Stimulated activated CD8-positive, alpha-beta memory T cell treated with anti-CD3 and anti-CD28 coated beads, Interleukin-12 subunit alpha, Interleukin-12 subunit beta, amount 100 ng/mL, for 4 hours (primary cell): Measurements from ENCODE around the gene FGFR1OP2.
"Not testable (repeated sequence)": the region's sequence is repeated elsewhere in the genome, so short reads cannot be mapped to it uniquely, and the experiment has no call there.

Source experiments
- DNase-seq: peaks from one replicate; pipeline ENCODE4 v3.0.0-alpha.2; 2020; ENCODE audit warnings: low read depth

FGFR1OP2 gene

DNA sequence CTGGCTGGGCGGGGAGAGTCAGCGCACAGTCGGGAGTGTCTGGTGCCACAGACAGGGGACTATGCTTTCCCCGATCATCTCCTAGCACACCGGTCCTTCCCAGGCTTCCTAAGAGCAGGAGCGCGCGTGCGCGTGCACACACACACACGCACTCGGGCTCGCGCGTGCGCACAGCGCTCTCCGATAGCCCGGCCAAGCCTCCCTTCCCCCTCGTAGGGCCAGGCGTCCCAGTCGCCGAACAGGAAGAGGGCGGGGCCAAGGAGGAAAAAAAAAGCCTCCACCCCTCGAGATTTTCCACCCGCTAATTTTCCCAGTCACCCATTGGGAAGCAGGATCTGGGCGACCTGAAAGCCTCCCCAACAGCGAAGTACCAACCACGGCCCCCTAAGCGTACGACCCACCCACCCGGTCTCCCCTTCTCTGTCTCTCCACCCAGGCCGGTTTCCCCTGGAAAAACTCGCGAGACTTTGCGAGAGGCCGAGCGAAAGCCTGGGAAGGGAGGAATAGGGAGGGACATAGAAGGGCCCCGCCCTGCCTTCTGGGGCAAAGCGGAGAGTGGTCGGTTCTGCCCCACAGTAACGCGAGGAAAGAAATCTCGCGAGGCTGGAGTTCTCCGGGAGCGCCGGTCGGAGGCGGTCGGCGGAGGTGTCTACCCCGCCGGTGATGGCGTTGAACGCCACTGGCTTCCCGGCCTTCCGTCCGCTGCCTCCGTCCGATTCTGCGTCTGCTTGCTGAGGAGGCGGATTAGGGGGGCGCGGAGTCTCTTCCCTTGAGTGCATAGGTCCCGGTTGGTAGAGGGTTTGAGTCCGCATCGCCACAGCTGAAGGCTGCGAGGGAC, at the start of gene FGFR1OP2, which contains the start of gene INTS13:
TSS of gene FGFR1OP2 (plus strand) at position 608 of the 838 bp plus-strand sequence. CDS start 15,689 bp downstream, outside the sequence.
TSS of gene INTS13 (minus strand) at position 119 of the 838 bp plus-strand sequence. CDS start 1,178 bp downstream, outside the sequence.
- peak; percentile 93 for DNase-seq

DNA sequence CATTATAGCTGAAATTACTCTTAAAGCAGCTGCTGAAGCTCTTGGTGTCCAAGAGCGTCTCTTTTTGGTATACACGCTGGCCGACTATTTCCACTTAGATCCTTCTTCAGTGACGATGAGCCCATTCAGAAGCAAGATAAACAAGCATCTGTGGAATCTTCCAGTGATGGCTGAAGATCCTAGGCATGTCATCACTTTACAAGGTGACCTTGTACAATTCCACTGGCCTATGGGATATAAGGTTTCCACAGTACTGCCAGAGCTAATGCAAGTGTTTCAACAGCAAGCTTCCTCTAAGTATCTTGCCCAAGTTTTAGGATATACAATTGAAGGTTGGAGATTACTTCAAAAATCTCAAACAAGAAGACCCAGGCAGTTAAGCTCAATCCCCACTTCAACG, 47.5 kb upstream of the FGFR1OP2 start:
- no peak for DNase-seq

DNA sequence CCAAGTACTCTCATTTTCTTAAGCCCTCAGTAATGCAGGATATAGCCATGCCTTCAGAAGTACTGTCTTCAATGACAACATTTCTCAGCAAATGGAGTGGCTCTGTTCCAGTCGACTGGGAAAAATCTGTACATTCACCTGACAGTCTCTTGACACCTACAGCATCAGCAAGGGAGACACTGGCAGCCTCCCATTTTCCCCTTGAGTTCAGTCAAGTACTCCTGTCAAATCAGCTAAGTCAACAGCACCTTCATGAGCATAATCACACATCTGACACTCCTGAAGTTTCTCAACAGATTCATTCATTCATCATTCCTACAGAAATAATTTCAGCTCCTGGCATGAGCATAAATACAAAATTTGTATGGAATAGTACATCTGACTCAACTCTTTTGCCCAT, 46.6 kb upstream of the FGFR1OP2 start:
- DNase-seq, result no peak

DNA sequence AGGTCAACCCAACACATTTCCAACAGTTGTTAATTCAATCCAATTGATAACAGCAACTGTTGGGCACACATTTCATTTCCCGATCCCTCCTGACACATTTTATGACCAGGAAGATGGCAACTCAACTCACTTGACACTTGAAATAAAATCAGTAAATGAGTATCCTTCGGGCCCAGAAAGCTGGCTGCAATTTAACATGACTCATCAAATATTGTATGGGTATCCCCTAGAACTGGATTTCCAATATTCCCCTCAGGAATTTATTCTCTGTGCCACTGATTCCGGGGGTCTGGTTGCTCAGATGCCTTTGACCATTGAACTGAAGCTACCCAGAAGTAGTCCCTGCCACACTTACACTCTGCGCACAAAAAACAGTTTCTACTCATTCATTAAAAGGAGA, 42.6 kb upstream of the FGFR1OP2 start:
- DNase-seq, result no peak

DNA sequence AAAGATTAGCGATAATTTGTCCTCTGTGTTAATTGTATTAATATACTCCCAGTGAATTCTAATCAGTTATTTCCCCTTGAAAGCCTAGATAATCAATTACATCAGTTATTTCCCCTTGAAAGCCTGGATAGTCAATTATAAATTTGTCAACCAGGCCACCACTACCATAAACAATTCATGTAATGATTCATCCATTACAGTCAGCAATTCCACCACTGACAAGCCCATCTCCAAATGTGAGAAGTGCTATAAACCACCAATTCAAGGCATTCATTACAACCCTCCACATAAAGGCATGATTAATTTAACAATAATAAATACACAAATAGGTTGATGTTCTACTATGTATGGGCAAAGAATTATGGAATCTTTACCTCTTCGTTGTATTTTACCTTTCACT, 41.4 kb upstream of the FGFR1OP2 start:
- DNase-seq, result no peak

DNA sequence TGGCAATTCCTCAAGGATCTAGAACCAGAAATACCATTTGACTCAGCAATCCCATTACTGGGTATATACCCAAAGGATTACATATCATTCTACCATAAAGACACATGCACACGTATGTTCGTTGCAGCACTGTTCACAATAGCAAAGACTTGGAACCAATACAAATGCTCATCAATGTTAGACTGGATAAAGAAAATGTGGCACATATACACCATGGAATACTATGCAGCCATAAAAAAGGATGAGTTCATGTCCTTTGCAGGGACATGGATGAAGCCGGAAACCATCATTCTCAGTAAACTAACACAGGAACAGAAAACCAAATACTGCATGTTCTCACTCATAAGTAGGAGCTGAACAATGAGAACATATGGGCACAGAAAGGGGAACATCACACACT, 34.9 kb upstream of the FGFR1OP2 start:
- DNase-seq, result not testable (repeated sequence)

DNA sequence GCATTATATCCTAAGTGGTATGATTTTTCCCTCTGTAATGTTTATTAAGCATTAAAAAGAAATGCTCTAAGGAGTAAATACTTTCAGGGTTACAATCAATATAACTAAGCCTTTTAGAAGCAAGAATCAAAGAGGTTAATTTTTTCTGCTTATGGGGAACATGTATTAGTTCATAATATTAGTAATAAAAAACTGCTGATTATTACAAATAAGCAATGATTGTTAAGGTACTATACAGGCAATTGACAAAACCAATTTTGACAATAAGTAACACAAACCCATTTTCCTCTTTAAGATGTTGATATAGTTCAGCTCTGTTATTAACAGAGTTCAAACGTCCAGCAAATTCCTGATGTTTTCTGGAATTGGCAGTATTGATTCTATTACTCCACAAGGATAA, 32.2 kb upstream of the FGFR1OP2 start:
- no peak for DNase-seq

DNA sequence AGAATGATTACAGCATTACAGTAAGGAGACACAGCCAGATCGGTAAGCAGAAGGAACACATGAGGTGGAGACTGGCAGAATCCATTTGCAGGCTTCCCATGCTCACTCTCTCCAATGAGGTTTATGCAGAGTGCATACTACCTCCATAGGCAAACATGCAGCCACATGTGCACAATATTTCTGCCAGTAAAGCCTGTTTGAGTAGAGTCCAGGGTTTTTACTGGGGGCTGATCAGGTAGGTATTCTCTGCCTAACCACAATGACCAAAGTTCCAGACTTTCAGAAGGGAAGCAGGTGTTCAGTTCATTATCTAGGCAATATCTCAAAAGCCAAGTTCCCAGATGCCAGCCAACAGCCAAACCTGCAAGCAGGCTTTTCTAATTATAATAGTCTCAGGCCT, 31.6 kb upstream of the FGFR1OP2 start:
- no peak for DNase-seq

DNA sequence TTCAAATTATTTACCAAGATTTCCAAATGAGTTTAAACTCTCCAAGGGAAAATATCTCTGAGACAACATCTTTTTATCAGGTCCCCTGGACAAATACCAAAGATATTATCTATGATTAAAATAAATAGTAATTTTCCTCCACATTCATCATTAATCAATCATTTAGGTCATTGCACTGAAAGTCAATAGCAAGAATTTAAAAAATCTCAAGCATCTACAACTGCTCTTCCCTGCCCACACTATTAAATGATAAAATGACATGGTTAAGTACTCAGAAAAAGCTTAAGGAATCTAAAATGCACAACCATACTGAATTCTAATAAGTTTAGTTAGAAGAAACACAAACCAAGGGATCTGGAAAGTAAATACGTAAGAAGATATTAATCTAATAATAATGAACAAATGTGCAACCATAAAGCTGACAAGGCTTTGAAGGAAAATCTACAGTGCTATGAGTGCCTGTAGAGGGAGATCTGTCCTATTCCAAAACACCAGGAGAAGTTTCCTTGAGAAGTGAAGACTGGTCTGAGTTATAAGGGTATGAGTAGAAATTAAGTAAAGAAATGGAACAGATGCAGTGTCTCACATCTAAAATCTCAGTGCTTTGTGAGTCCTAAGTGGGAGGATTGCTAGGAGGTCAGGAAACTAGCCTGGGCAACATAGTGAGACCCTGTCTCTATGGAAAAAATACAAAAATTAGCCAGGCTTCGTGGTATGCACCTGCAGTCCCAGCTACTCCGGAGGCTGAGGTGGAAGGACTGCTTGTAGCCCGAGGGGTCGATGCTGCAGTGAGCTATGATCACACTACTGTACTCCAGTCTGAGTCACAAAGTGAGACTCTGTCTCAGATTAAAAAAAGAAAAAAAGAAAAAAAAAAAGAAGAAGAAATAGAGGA, 19.7 kb upstream of the FGFR1OP2 start:
- no peak for DNase-seq

DNA sequence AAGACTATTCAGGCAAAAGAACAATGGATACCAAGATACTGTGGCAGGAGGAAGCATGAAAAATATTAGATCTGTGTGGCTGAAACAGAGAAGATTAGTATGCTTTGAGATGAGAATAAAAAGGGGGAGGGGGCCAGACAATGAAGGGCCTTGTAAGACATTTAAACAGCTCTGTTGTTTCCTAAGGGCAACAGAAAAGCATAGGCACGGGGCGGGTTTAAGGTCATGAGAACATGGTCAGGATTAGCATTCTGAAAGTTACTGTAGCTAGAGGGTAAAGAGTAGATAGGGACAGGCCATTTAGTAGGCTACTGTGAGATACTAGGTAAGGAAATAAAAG, 19.1 kb upstream of the FGFR1OP2 start:
- no peak for DNase-seq

DNA sequence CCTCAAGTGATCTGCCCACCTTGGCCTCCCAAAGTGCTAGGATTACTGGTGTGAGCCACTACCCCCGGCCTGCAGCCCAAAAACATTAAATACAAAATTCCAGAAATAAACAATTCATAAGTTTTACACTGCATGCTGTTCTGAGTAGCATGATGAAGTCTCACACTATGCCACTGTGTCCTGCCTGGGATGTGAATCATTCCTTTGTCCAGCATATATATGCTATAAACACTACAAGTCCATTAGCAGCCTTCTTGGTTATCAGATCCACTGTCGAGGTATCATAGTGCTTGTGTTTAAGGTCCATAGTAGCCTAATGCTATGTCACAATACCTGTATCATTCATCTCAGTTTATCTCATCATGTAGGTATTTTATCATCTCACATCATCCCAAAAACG, 16.4 kb upstream of the FGFR1OP2 start:
- DNase-seq, result no peak

DNA sequence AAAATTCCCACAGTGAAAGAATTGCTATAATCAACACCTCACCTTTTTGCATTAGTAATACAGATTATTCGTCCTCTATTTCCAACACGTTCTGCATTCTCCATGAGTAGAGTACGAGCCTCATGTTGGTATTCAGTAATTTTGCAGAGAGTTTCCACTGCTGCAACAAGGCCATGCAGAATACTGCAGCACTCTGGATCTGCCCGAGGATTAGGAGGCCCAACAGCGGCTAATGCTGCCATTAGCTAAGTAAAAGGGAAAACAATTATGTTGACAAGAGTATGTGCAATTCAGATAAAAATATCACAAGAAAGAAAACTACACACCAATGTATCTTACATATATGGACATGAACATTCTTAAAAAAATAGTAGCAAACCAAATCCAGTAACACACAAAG, 9.6 kb upstream of the FGFR1OP2 start:
- no peak for DNase-seq

DNA sequence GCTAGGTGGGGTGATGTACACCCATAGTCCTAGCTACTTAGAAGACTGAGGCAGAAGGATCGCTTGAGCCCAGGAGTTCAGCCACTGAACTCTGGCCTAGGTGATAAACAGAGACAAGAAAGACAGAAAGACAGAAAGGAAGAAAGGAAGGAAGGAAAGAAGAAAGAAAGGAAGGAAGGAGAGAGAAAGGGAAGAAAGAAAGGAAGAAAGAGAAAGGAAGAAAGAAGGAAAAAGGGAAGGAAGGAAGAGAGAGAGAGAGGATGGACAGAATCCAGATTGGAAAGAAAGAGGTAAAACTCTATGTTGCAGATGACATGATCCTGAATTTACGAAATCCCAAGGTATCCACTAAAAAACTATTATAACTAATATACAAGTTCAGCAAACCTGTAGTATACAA, 8.7 kb upstream of the FGFR1OP2 start:
- no peak for DNase-seq

DNA sequence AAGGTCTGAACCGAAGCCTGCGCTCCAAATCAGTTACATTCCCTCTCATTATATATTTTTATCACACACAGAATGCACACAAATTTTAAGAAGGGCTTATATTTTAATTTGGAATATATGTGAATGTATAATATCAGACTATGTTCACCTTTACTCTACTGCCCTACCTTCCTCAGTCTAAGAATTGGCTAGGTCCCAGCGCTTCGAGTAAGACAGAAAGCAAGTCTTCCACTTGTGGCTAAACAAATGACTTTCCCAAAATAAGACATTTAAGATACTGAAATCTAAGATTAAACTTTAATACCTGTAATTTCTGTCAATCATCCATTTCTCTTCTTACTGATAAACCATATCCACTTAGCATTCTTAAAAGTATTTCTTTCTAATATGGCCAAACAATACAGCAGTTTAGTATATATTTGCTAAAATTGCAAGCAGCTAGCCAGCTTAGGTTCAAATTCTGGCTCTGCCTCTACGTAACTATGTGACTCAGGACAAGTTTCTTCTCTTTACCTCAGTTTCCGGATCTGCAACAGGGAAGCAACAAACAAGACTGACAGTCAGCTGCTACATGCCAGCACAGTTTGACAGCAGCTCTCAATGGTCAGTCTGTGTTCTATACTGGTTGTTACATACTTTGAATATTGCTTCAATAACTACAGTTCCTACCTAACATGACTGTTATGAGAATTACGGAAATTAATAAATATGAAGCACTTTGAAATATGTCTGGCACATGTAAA, 2.5 kb upstream of the FGFR1OP2 start:
- DNase-seq, result no peak

DNA sequence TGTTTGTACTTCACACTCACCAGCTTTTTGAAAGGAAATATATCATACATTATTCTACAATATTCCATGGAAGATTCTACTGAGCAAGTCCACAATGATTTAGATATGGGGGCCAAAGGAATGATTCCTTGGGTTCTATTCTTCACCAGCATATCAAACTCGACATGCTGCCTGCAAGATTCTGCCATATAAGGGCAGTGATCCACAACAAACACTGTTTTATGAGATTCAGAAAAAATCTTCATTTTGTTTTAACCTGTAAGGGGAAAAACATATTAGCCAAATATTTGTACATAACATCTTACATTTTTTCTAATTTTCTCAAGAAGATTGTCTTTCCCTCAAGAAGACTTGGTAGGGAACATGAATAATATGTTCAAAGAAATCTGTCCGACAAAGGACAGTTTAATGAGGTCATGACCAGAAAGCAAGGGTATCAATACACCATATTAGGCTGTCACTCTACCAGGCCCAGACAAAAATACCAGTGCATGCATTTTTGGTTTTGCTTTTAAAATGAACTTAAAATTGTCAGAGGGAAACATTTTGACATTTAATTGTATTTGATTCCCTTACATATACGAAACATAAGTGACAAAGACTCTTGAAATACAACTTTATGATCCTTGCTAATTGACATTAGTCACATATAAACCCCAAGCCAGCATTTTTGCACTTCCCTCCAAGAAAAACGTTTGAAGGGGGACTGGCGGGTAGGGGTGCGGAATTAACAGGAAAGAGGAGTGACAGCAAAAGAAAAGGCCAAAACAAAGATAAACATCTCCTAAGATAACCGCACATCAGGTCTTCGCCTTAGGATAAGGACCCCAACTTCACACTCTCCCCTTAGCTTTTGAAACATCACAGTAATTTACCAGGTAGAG, 1.5 kb upstream of the FGFR1OP2 start:
- DNase-seq, result no peak

DNA sequence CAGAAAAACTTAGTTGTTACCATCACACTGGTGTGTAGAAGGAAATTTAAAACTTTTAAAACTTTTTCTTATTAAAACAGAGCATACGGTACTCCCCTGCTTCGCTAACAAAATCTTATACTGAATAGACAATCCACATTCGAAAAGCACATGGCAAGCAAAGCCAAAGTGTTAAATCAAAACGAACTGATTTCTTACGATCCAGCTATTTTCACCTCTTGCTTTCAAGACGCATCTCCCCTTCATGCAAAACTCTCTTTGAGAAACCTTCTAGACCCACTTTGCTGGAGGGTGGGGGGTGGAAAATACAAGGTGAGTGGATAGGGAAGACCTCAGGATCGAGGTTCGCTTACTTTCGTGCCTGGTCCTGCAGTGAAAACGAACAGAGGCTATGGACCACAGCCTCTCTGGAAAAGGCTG, 817 bp upstream of the FGFR1OP2 start:
- DNase-seq, result no peak

DNA sequence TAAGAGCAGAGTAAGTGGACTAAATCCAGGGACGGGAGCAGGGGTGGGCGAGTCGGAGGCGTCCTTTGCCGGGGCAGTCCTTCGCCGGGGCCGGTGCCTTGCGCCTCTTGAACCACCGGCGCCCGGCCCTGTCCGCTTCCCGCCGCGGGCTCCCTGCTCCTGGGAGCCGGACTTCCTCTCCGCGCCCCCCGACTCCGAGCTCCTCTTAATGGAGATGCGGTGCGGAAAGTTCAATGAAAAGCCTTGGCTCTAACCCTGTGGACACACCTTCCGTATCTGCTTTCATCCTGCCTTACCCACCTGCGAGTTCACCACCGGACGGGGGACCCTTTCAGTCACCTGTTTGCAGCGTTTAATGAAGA, 412 bp downstream of the FGFR1OP2 start:
- no peak for DNase-seq

DNA sequence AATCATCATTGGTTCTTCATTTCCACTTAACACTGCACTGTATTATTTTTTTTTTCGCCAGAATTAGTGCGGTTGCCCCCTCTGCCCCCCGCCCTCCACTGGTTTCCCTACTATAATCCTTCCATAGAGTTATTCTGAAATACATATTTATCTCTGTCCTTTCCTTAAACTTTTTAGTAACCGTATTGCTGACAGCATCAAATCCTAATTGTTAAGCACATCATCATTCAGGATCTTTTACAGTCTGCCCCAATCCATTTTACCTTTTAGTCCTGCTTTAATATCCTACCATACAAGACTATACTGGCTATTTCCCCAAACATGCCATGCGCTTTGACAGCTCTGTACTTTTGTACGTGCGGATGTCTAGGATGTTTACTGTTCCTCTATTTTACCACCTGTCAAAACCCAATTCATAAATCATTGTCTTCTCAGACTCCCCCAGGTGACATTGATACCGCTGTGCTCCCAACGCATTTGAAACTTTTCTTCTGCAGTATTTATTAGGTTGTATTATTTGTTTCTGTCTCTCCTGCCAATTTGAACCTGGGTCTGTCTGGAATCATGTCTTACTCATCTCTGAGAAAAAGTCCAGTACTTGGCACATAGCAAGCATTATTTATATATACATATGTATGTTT, 1.0 kb downstream of the FGFR1OP2 start:
- no peak for DNase-seq

DNA sequence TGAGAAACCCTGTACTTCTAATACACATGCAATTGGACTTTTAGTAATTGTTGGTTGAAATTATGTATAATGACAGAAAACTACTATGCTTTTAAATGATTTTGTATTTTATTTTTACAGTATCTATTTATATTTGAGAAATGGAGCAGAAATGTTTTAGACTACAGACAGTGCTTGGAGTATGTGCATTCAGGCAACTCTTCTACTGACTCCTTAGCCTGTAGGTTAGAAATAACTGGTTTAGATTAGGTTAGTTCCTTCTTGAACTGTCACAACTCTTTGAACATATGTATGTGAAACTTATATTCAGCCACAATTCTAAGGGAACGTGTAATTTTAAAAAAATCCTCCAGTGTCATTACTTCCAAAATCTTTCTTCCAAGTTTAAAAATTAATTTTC, 1.7 kb downstream of the FGFR1OP2 start:
- DNase-seq, result no peak

DNA sequence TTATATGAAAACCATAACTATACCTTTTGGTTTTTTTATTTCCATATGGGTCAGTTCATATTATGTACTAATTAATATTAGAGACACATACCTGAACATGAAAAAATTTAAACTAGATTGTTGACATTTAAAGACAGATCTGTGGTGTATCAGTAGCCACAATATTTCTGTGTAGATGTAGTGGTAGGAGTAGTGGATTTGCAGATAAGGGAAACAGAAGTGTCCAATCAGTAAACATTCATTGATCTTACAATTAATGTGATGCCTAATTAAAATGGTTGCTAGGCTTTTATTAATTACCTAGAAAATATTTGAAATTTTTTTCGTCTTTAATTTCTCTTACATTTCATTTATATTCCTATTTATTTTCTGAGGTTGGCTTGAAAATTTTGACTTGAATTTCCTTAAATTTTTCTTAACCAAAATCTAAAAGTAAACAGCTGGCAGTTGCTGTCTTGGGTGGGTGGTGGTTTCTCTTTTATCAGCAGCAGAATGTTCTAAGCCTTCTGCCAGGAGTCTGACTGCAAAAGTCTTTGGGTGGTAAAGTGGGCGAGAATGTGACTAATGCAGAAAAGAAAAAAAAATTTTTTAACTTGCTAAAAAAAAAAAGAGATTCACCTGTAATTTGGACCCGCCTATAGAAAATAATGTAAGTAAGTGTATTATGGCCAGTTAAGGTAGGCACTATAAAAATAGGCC, 2.4 kb downstream of the FGFR1OP2 start:
- no peak for DNase-seq
